ENCODE data around the gene PARD3.
"Not testable (repeated sequence)": the region's sequence is repeated elsewhere in the genome, so short reads cannot be mapped to it uniquely, and the experiment has no call there.

PARD3 gene

DNA sequence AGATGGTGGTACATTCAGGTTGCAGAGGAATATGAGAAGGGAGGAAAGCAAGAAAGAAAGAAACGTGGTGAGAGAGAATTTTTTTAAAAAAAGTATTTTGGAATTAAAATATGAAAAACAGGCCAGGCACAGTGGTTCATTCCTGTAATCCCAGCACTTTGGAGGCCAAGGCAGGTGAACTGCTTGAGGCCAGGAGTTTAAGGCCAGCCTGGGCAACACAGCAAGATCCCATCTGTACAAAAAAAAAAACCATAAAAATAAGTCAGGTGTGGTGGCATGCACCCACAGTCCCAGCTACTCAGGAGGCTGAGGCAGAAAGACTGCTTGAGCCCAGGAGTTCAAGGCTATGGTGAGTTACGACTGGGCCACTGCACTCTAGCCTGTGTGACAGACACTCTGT is 112.1 kb downstream of the PARD3 start:
- no peak overlapping the region for H3K27ac ChIP-seq
- TF ChIP-seq, protein P1, sequence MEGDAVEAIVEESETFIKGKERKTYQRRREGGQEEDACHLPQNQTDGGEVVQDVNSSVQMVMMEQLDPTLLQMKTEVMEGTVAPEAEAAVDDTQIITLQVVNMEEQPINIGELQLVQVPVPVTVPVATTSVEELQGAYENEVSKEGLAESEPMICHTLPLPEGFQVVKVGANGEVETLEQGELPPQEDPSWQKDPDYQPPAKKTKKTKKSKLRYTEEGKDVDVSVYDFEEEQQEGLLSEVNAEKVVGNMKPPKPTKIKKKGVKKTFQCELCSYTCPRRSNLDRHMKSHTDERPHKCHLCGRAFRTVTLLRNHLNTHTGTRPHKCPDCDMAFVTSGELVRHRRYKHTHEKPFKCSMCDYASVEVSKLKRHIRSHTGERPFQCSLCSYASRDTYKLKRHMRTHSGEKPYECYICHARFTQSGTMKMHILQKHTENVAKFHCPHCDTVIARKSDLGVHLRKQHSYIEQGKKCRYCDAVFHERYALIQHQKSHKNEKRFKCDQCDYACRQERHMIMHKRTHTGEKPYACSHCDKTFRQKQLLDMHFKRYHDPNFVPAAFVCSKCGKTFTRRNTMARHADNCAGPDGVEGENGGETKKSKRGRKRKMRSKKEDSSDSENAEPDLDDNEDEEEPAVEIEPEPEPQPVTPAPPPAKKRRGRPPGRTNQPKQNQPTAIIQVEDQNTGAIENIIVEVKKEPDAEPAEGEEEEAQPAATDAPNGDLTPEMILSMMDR (conservative IDR thresholded peaks at IDR 0.05), result no peak

DNA sequence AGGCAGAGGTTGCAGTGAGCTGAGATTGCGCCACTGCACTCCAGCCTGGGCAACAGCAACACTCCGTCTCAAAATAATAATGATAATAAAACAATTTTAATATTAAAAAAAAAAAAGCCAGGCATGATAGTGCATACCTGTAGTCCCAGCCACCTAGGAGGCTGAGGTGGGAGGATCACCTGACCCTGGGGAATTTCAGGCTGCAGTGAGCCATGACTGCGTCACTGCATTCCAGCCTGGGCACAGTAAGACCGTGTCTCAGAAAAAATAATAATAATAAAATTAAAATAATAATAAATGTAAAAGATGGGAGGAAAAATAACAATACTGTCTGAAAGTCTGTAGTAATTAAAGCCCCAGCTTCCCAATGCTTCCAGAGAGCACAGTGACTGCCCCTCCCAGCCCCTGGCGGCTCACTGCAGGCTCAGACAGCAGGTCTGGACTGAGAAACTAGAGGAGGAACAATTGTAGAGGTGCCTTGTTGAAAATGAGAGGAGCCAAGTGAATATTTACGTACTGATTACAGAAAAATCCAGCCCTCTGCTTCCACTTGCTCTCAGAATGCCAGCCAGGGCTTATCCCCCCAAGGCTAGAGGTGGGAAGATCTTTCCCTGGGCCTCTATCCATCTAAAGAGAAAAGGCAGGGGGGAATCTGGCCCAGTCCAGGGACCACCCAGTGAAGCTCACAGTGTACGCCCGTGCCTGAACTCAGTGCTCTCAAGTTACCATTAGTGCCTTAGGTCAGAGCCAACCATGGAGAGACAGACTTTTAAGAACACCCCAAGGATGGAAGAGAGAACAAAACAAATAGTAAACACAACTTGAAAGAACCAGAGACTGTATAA is 112.8 kb downstream of the PARD3 start:
- TF ChIP-seq, protein P1 (conservative IDR thresholded peaks at IDR 0.05), result no peak
- no peak overlapping the region for H3K27ac ChIP-seq

DNA sequence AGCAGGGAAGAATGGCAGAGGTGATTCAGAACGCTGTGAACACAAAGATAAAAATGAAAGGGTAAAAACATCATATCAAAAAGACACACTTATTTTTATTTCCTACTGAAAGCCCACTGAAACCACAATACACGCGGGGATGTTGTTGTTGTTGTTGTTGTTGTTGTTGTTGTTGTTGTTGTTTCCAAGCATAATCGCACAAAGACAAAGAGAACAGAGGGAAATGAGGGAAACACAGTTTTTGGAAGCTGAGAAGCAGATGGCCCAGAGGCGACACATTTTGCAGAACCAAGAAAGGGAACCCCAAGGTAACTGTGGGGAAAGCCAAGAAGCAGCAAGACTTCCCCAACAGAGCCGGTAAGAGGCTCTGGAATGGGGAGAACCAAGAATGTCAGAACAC is 113.9 kb downstream of the PARD3 start:
- no peak overlapping the region; the same call in 1 of the 2 replicates for H3K27ac ChIP-seq
- TF ChIP-seq, protein P1 (conservative IDR thresholded peaks at IDR 0.05), result no peak

DNA sequence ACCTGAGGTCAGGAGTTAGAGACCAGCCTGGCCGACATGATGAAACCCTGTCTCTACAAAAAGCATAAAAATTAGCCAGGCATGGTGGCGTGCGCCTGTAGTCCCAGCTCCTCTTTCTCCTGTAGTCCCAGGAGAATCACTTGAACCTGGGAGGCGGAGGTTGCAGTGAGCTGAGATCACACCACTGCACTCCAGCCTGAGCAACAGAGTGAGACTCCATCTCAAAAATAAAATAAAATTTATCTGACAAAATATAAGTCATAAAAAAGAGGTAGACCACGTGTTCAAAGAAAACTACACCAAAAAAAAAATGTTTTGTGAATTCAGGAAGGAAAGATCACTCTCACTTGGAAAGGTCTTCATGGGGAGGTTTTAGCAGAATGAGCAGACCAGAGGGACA is 114.3 kb downstream of the PARD3 start:
- H3K27ac ChIP-seq, result not testable (repeated sequence)

DNA sequence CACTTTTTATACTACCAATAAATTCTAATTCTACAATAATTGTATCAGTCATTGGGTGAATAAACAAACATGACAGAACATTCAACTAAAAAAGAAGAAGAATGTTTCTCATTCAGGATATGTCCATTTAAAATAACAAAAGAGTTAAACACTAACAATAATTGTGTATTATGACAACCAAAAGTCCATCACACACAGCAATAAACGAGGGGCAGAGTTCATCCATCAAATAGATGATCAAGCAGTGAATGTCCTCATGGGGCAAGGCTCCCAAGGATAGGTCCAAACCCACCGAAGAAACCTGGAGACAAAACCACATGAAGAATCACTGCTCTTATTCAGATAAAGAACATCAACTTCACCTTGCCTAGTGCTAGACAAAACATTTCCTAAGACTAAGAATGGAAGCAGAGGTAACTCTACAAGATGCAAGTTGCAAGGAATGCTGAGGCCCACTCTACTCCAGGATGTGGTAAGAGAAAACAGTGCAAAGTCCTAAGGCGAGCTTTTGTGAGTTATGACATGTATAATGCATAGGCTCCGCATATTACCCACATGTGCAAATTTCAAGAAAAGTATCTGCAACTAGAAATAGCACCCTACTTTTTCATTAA is 115.1 kb downstream of the PARD3 start:
- H3K27ac ChIP-seq, result peak overlapping the region; percentile 31
- TF ChIP-seq, protein P1 (conservative IDR thresholded peaks at IDR 0.05), result no peak

DNA sequence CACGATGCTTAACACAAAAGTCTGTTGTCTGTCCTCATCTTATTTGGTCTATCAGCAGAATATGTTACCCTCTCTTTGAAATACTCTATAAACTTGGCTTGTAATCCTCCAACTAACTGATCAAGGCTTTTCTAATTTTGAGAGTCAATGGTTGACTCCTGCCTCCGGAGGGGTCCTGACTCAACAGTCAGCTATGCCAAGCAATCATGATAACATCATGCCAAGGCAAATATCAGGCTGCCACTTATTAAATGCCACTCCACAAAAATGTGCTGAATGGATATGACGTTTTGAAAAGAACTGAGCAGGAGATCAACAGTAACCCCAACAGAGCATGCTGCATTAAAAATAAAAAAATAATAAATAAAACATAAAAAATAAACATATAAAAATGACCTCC is 116.1 kb downstream of the PARD3 start:
- TF ChIP-seq, protein P1 (conservative IDR thresholded peaks at IDR 0.05), result no peak
- peak overlapping the region; percentile 31; the same call in 1 of the 2 replicates for H3K27ac ChIP-seq

DNA sequence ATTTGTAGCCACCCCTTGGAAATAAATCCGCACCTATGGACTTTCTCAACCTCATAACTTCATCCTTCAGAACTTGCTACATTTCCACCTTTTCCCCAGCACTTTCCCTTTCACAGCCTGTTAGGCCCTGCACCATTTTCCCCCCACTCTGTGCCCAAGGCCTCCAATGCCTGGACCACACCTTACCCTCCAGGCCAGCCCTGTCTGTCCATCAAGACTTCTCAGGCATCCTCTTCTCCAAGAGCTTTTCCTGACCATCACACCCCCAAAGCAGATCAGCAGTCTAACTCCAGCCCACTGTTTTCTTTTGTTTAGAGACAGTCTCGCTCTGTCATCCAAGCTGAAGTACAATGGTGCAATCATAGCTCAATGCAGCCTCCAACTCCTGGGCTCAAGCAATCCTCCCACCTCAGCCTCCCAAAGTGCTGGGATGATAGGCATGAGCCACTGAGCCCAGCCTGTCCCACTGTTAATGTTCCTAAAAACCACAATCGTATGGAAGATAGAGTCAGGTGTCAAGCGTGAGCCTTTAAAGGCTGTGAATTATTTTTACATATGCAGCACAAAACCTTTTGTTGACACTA is 116.8 kb downstream of the PARD3 start:
- no peak overlapping the region for H3K27ac ChIP-seq
- TF ChIP-seq, protein P1 (conservative IDR thresholded peaks at IDR 0.05), result no peak
